ENCODE data around the gene CYRIA. TPM values are rescaled to one million over a fixed set of nuclear protein-coding genes. Genes with fewer than 3 reads are reported as not detected.

Gene CYRIA
- total RNA-seq (10 to 100 TPM in 2 of 5 donors, 1 to 10 TPM in 2, under 1 TPM in 1; under 0.01 to 12.7 (median 3.3) TPM), polyA plus RNA-seq (1 to 10 TPM; 1.9 to 4.4 (median 3.2) TPM)
- long read RNA-seq, donor 1, full-length matches to known transcripts, result 1 of 1 reads
- long read RNA-seq, donor 1, partial matches to known transcripts, result 0 of 1 reads
- long read RNA-seq, donor 1, other reads (novel, unspliced or antisense), result 0 of 1 reads
- long read RNA-seq, donor 2, full-length matches to known transcripts, result 1 of 1 reads
- long read RNA-seq, donor 2, partial matches to known transcripts, result 0 of 1 reads
- long read RNA-seq, donor 2, other reads (novel, unspliced or antisense), result 0 of 1 reads
- long read RNA-seq, donor 3, result 0 reads
- long read RNA-seq, donor 4, full-length matches to known transcripts, result 1 of 1 reads
- long read RNA-seq, donor 4, partial matches to known transcripts, result 0 of 1 reads
- long read RNA-seq, donor 4, other reads (novel, unspliced or antisense), result 0 of 1 reads
- long read RNA-seq, donor 5, full-length matches to known transcripts, result 2 of 2 reads
- long read RNA-seq, donor 5, partial matches to known transcripts, result 0 of 2 reads
- long read RNA-seq, donor 5, other reads (novel, unspliced or antisense), result 0 of 2 reads
- long read RNA-seq, donor 6, result 0 reads
- long read RNA-seq, donor 7, result 0 reads
- long read RNA-seq, donor 8, result 0 reads
- long read RNA-seq, donor 9, result 0 reads
- long read RNA-seq, donor 10, result 0 reads

DNA sequence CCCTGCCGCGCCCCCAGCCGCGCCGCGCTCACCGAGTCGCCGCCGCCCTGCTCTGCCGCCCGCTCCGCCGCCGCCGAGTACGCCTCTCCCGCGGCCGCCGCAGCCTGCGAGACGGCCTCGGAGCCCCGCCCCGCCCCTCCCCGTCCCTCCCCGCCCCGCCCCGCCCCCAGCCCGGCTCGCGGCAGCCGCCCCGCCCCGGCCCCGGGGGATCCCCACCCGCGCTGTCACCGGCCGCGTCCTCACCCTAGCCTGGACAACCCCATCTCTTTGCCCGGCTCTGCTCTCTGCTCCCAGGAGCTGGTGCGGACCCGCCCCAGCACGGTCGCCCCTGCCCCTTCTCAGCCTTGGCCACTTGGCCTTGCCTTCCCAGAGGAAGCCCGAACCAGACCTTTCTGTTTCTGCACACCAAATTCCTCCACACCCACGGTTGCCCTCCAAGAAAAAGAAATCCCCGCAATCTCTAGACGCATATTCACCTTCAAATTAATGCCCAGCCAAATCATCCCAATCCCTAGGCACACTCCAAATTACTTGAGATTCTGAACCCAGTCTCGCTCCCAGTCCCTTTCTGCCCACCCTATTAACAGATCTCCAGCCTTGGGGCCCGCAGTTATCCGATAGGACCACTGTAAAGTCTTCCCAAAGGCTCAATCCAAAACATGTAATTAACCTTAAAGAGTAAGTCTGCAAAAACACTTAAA is at the start of gene CYRIA:
TSS of gene CYRIA (minus strand) at position 87 of the 701 bp plus-strand sequence. CDS start 77,715 bp downstream, outside the sequence.
- peak; percentile 73 to 86 for DNase-seq
- H3K4me1 ChIP-seq, result peaks cover 15 to 53% (median 41%) of the 10 kb centered on the region in 4 donors

DNA sequence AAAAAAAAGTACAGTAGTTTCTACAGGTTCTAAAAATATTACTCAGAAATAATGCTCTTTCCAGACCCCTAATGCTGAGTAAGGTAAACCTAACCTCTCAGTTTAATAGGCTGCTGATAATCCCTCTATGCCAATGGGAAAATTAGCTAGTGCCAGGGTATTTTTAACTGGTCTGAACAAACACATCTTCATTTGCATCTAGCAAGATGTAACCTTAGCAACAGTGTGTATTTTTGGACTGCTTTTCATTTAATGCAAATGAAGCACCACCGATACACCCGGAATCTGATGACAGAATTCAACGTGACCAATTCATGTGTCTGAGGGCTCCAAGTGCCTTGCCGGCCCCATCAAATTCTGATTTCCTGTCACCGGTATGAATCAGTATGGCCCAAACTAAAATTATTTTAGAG is 47.4 kb upstream of the CYRIA start:
- Histone ChIP-seq H3K4me1 (peaks cover 0 to 8% (median 2%) of the 10 kb centered on the region in 4 donors), H3K27ac (no peak overlapping the region), H3K36me3 (no peaks in the 10 kb centered on the region), H3K9me3 (no peaks in the 10 kb centered on the region), H3K4me3 (no peak overlapping the region), H3K27me3 (no peaks in the 10 kb centered on the region)
- WGBS, 5 donors, result 69 to 82% (median 74%) methylated on average over 5 of the region's 5 CpGs
- no peak for TF ChIP-seq POLR2AphosphoS5 (IDR thresholded peaks at IDR 0.05)
- no peak for TF ChIP-seq POLR2A (IDR thresholded peaks at IDR 0.05)
- no peak for TF ChIP-seq EP300 (IDR thresholded peaks at IDR 0.05)
- TF ChIP-seq, protein P1, sequence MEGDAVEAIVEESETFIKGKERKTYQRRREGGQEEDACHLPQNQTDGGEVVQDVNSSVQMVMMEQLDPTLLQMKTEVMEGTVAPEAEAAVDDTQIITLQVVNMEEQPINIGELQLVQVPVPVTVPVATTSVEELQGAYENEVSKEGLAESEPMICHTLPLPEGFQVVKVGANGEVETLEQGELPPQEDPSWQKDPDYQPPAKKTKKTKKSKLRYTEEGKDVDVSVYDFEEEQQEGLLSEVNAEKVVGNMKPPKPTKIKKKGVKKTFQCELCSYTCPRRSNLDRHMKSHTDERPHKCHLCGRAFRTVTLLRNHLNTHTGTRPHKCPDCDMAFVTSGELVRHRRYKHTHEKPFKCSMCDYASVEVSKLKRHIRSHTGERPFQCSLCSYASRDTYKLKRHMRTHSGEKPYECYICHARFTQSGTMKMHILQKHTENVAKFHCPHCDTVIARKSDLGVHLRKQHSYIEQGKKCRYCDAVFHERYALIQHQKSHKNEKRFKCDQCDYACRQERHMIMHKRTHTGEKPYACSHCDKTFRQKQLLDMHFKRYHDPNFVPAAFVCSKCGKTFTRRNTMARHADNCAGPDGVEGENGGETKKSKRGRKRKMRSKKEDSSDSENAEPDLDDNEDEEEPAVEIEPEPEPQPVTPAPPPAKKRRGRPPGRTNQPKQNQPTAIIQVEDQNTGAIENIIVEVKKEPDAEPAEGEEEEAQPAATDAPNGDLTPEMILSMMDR (IDR thresholded peaks at IDR 0.05), result no peak
- DNase-seq, result no peak
- intact Hi-C loops (cut with DNase I; ENCODE audit: low total_unique reads), result no loop called here

More for the DNA sequence above, at the start of gene CYRIA:
- Histone ChIP-seq H3K36me3 (no peaks in the 10 kb centered on the region), H3K4me3 (peak within 1 kb of the TSS; percentile 62 to 80 (median 66)), H3K27ac (peak within 1 kb of the TSS; percentile 45 to 82 (median 74)), H3K27me3 (no peaks in the 10 kb centered on the region), H3K9me3 (no peaks in the 10 kb centered on the region)
- 5 to 16% (median 15%) methylated on average over 15 to 49 of the region's 54 CpGs for WGBS, 5 donors
- TF ChIP-seq POLR2A (IDR thresholded peaks at IDR 0.05), result no peak
- TF ChIP-seq POLR2AphosphoS5 (IDR thresholded peaks at IDR 0.05), result no peak
- intact Hi-C loops (cut with DNase I; ENCODE audit: low total_unique reads), result loop anchor here (5.0 kb wide), 1 partner anchor 49 kb away; no protein-coding TSS in a partner anchor

DNA sequence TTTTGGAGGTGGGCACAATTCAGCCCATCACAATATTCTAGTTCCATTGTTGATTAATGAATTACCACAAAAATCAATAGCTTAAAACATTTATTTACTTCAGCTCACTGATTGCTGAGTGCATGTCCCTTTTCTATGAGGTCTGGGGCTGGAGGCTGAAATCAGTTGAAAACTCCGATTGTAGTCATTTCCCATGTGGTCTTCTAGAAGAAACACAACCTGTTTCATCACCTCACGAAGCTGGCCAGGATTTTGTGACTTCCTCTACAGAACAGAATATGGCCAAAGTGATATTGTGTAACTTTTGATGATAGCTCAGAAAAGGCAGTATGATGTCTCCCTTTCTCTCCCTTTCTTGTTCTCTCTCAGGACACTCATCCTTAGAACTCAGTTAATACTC is 44.1 kb upstream of the CYRIA start:
- H3K27ac ChIP-seq, result no peak overlapping the region
- no peak for TF ChIP-seq POLR2AphosphoS5 (IDR thresholded peaks at IDR 0.05)
- no peak for TF ChIP-seq POLR2A (IDR thresholded peaks at IDR 0.05)
- no peak for TF ChIP-seq EP300 (IDR thresholded peaks at IDR 0.05)
- TF ChIP-seq, protein P1 (IDR thresholded peaks at IDR 0.05), result no peak
- intact Hi-C loops (cut with DNase I; ENCODE audit: low total_unique reads), result no loop called here
- WGBS, 5 donors, result 65 to 86% (median 75%) methylated on average over 2 of the region's 2 CpGs
- no peaks in the 10 kb centered on the region for H3K9me3 ChIP-seq
- no peaks in the 10 kb centered on the region for H3K36me3 ChIP-seq
- H3K4me1 ChIP-seq, result no peaks in the 10 kb centered on the region
- H3K27me3 ChIP-seq, result peaks cover 0 to 4% (median 0%) of the 10 kb centered on the region in 3 donors
- DNase-seq, result no peak
- H3K4me3 ChIP-seq, result no peak overlapping the region

DNA sequence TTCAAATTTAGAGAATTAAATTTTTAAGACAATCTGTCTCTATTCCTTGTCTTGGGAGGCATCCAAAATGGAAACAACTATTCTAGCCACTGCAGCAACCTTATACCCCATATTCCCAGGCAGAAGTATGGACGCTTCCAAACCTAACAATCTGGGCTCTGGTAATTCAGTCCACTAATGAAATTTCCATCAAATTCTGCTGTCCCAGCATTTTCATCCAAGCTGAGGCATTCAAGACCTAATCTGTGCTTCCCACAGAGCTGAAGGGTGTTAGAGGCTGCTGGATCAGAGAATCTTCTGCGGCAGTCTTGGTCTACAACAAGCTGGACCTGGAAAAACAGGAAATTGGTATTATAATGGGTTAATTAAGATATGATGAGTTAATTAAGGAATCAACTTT is 42.5 kb upstream of the CYRIA start:
- Histone ChIP-seq H3K27me3 (peaks cover 0 to 4% (median 0%) of the 10 kb centered on the region in 3 donors), H3K9me3 (no peaks in the 10 kb centered on the region), H3K4me1 (no peaks in the 10 kb centered on the region), H3K27ac (no peak overlapping the region), H3K4me3 (no peak overlapping the region), H3K36me3 (no peaks in the 10 kb centered on the region)
- no peak for TF ChIP-seq EP300 (IDR thresholded peaks at IDR 0.05)
- TF ChIP-seq POLR2AphosphoS5 (IDR thresholded peaks at IDR 0.05), result no peak
- TF ChIP-seq POLR2A (IDR thresholded peaks at IDR 0.05), result no peak
- TF ChIP-seq, protein P1 (IDR thresholded peaks at IDR 0.05), result no peak
- no peak for DNase-seq
- WGBS, 5 donors, result 84 to 95% (median 92%) methylated on average over 2 of the region's 2 CpGs
- intact Hi-C loops (cut with DNase I; ENCODE audit: low total_unique reads), result no loop called here

Data from stomach (tissue), 19 donors.